ENCODE data around the gene NMNAT2. TPM values are rescaled to one million over a fixed set of nuclear protein-coding genes. Genes with fewer than 3 reads are reported as not detected.
"Not testable (repeated sequence)": the region's sequence is repeated elsewhere in the genome, so short reads cannot be mapped to it uniquely, and the experiment has no call there.

Gene NMNAT2
- total and polyA plus RNA-seq, 7 donors: under 0.01 to 5.5 (median 3.6) TPM

DNA sequence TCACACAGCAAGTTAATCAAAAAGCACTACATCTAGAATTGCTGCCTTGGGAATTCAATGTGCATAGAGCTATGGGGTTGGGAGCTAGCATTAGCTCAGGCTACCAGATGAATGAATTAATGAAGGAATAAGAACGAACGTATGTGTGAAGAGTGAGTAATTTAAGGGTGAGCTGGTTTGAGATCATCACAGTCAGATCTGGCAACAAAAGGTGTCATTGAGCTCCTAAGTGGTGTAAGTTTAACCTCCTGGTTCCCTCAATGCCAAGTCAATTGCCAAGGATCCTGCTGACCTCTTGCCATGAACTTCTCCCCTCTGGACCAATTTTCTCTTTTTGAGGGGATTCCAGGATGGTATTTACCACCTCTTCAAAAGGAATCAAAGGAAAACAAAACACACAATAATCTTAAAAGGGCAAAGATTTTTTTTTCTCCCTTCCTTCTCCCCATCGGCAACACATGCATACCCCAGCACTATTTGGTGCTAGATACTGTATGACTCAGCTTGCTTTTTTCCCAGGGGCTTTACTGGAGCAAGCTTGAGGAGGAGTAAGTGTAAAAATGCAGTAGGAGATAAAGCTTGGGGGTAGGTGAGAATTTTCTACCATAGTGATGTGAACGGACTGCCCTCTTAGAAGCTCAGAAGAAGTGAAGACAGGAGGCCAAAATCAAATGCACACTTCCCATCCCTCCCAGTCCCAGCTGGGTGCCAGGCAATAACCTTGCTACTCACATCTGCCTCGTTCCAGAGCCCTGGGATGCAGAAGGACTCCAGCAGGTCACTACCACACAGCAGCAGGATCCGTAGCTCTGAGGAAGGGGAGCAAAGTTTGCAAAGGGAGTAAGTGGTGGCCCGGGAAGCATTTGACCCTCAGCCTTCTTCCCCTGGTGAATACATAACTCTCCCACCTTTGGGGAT, 140.1 kb downstream of the NMNAT2 start:
- no peaks in the 10 kb centered on the region for H3K9me3 ChIP-seq
- H3K4me3 ChIP-seq: no peak overlapping the region
- WGBS, 2 donors: 74 to 87% methylated on average over 7 of the region's 7 CpGs
- TF ChIP-seq EP300 (IDR thresholded peaks at IDR 0.05): no peak
- TF ChIP-seq POLR2AphosphoS5 (IDR thresholded peaks at IDR 0.05): no peak
- TF ChIP-seq, protein P1, sequence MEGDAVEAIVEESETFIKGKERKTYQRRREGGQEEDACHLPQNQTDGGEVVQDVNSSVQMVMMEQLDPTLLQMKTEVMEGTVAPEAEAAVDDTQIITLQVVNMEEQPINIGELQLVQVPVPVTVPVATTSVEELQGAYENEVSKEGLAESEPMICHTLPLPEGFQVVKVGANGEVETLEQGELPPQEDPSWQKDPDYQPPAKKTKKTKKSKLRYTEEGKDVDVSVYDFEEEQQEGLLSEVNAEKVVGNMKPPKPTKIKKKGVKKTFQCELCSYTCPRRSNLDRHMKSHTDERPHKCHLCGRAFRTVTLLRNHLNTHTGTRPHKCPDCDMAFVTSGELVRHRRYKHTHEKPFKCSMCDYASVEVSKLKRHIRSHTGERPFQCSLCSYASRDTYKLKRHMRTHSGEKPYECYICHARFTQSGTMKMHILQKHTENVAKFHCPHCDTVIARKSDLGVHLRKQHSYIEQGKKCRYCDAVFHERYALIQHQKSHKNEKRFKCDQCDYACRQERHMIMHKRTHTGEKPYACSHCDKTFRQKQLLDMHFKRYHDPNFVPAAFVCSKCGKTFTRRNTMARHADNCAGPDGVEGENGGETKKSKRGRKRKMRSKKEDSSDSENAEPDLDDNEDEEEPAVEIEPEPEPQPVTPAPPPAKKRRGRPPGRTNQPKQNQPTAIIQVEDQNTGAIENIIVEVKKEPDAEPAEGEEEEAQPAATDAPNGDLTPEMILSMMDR (IDR thresholded peaks at IDR 0.05): no peak
- TF ChIP-seq POLR2A (IDR thresholded peaks at IDR 0.05): no peak
- intact Hi-C loops (cut with DNase I): loop anchor here (2.0 kb wide), 1 partner anchor 315 kb away; no protein-coding TSS in a partner anchor
- H3K4me1 ChIP-seq: peaks cover 0 to 49% (median 42%) of the 10 kb centered on the region in 4 donors
- H3K36me3 ChIP-seq: no peaks in the 10 kb centered on the region
- DNase-seq: no peak
- H3K27me3 ChIP-seq: no peaks in the 10 kb centered on the region
- peak overlapping the region in 3 of 4 donors; percentile 69 to 77 (median 69) for H3K27ac ChIP-seq

DNA sequence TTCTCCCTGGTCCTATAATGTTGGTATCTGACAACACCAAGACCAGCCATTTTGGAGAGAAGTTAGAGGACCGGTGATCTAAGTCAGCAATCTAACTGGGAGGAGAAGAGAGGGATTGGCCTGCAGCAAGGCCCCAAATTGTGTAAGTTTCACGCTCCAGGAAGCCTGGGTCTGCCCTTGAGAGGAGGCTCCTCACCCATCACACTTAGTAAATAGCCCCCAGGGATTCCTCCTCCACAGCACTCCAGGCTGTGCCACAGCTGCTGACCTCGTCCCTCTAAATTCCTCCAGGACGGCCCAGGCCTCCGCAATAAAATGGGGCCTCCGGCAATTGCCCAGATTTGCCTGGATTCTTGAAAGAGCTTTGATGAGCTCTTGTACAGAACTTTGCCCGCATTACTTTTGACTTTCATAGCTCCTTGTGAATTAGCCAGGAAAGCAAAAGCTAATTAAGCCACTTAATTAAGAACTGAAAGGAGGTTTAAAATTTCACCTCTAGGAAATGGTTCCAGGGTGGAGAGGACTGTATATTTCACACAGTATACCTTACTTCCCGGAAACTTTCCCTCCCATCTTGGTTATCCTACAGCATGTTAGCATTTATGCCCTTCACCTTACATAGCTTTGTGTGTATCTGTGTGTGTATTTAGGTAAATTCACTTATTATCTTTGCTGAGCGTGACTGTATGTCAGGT, 141.6 kb downstream of the NMNAT2 start:
- TF ChIP-seq, protein P1 (IDR thresholded peaks at IDR 0.05): no peak
- WGBS, 2 donors: 88 to 90% methylated on average over 9 of the region's 9 CpGs
- Histone ChIP-seq H3K36me3 (no peaks in the 10 kb centered on the region), H3K27me3 (no peaks in the 10 kb centered on the region), H3K9me3 (no peaks in the 10 kb centered on the region), H3K4me3 (no peak overlapping the region), H3K27ac (no peak overlapping the region), H3K4me1 (peaks cover 0 to 36% (median 31%) of the 10 kb centered on the region in 4 donors)
- intact Hi-C loops (cut with DNase I): no loop called here
- DNase-seq: no peak

DNA sequence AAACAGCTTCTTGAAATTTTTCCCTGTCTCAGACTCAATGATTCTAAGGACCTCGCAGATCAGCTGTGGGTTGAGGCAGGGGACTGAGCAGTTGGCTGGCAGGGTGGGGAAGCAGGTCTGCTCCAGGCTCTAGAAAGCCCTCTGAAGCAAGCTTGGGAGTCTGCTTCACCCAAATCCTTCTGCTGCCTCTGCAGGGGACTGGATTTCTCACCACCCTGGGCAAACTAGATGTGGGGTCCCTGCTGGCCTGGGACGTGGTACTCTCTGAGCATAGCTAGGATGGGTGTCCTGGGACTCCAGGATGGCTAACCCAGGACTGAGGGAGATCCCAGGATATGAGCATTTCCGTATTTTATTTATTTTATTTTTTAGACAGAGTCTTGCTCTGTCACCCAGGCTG, 142.9 kb downstream of the NMNAT2 start:
- Histone ChIP-seq H3K4me1 (peaks cover 0 to 26% (median 20%) of the 10 kb centered on the region in 4 donors), H3K27me3 (no peaks in the 10 kb centered on the region), H3K36me3 (no peaks in the 10 kb centered on the region), H3K27ac (no peak overlapping the region), H3K4me3 (no peak overlapping the region), H3K9me3 (no peaks in the 10 kb centered on the region)
- intact Hi-C loops (cut with DNase I): no loop called here
- TF ChIP-seq EP300 (IDR thresholded peaks at IDR 0.05) (no peak), POLR2A (IDR thresholded peaks at IDR 0.05) (no peak), POLR2AphosphoS5 (IDR thresholded peaks at IDR 0.05) (no peak)
- TF ChIP-seq, protein P1 (IDR thresholded peaks at IDR 0.05): no peak
- no peak for DNase-seq
- 87 to 91% methylated on average over 3 of the region's 3 CpGs for WGBS, 2 donors

DNA sequence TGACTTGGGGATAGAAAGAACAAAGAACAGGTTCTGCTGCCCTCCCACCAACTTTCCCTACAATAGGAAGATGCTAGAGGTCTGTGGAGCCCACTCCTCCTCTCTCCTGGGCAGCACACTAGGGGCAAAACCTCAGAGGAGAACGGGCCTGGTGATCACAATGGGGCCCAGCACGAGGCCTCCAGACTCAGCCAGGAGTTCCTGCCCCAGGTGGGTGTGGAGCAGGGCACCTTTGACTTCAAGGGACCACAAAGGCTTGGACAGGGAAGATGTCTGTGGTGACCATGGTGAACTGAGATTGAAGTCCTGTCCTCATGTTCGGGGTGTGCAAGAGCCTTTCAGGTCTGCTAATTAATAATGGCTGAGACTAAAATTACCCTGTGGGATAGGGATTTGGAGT, 143.3 kb downstream of the NMNAT2 start:
- no peaks in the 10 kb centered on the region for H3K36me3 ChIP-seq
- no peak overlapping the region for H3K27ac ChIP-seq
- intact Hi-C loops (cut with DNase I): no loop called here
- no peak for DNase-seq
- H3K4me1 ChIP-seq: peaks cover 0 to 21% (median 18%) of the 10 kb centered on the region in 4 donors
- 84 to 87% methylated on average over 3 of the region's 3 CpGs for WGBS, 2 donors
- H3K9me3 ChIP-seq: no peaks in the 10 kb centered on the region
- no peaks in the 10 kb centered on the region for H3K27me3 ChIP-seq
- H3K4me3 ChIP-seq: no peak overlapping the region
- TF ChIP-seq, protein P1 (IDR thresholded peaks at IDR 0.05): no peak
- TF ChIP-seq POLR2A (IDR thresholded peaks at IDR 0.05): no peak
- no peak for TF ChIP-seq POLR2AphosphoS5 (IDR thresholded peaks at IDR 0.05)
- no peak for TF ChIP-seq EP300 (IDR thresholded peaks at IDR 0.05)

DNA sequence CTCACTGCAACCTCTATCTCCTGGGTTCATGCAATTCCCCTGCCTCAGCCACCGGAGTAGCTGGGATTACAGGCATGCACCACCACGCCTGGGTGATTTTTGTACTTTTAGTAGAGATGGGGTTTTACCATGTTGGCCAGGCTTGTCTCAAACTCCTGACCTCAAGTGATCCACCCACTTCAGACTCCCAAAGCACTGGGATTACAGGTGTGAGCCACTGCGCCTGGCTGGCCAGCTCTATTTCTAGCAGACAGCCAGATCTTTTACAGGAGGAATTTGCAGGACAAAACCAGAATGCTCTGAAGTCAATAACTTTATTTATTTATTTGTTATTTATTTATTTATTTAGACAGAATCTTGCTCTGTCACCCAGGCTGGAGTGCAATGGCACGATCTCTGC, 144.2 kb downstream of the NMNAT2 start:
- 94 to 95% methylated on average over 4 of the region's 4 CpGs for whole genome bisulfite sequencing, 2 donors
- H3K27ac ChIP-seq; intact Hi-C loops (cut with DNase I); DNase-seq; H3K27me3 ChIP-seq; H3K9me3 ChIP-seq; H3K36me3 ChIP-seq; H3K4me3 ChIP-seq: not testable (repeated sequence)
- peaks cover 0 to 12% (median 9%) of the 10 kb centered on the region in 4 donors for H3K4me1 ChIP-seq
